Measurements from ENCODE around the gene AK3.

The AK3 gene

DNA sequence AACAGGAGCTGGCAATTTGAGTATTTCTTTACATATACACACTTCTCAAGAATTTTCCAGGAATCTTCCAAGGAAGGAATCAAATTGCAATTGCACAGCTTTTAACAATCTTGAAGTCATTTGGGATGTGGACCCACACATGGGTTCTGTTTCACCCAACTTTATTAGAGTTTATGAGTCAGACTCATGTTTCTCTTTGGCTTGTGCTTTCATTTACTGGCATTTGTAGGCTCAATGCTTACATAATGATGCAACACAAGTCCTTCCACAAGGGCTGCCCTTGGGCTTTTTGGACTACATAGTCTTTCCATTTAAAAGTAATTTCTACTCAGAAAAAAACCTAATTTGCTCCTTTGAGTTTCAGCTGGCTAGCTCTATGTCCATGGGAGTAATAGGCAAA lies 66.2 kb downstream of the AK3 start:
- TF ChIP-seq, protein P1, sequence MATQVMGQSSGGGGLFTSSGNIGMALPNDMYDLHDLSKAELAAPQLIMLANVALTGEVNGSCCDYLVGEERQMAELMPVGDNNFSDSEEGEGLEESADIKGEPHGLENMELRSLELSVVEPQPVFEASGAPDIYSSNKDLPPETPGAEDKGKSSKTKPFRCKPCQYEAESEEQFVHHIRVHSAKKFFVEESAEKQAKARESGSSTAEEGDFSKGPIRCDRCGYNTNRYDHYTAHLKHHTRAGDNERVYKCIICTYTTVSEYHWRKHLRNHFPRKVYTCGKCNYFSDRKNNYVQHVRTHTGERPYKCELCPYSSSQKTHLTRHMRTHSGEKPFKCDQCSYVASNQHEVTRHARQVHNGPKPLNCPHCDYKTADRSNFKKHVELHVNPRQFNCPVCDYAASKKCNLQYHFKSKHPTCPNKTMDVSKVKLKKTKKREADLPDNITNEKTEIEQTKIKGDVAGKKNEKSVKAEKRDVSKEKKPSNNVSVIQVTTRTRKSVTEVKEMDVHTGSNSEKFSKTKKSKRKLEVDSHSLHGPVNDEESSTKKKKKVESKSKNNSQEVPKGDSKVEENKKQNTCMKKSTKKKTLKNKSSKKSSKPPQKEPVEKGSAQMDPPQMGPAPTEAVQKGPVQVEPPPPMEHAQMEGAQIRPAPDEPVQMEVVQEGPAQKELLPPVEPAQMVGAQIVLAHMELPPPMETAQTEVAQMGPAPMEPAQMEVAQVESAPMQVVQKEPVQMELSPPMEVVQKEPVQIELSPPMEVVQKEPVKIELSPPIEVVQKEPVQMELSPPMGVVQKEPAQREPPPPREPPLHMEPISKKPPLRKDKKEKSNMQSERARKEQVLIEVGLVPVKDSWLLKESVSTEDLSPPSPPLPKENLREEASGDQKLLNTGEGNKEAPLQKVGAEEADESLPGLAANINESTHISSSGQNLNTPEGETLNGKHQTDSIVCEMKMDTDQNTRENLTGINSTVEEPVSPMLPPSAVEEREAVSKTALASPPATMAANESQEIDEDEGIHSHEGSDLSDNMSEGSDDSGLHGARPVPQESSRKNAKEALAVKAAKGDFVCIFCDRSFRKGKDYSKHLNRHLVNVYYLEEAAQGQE (IDR thresholded peaks at IDR 0.05; ENCODE audit: insufficient replicate concordance, low read depth) = no peak
- TF ChIP-seq SPI1 (IDR thresholded peaks at IDR 0.05; ENCODE audit: borderline replicate concordance, low read depth) (no peak), POLR2AphosphoS5 (IDR thresholded peaks at IDR 0.05; ENCODE audit: low read depth) (no peak), GABPA (IDR thresholded peaks at IDR 0.05; ENCODE audit: low read depth) (no peak)
- TF ChIP-seq, protein P2, sequence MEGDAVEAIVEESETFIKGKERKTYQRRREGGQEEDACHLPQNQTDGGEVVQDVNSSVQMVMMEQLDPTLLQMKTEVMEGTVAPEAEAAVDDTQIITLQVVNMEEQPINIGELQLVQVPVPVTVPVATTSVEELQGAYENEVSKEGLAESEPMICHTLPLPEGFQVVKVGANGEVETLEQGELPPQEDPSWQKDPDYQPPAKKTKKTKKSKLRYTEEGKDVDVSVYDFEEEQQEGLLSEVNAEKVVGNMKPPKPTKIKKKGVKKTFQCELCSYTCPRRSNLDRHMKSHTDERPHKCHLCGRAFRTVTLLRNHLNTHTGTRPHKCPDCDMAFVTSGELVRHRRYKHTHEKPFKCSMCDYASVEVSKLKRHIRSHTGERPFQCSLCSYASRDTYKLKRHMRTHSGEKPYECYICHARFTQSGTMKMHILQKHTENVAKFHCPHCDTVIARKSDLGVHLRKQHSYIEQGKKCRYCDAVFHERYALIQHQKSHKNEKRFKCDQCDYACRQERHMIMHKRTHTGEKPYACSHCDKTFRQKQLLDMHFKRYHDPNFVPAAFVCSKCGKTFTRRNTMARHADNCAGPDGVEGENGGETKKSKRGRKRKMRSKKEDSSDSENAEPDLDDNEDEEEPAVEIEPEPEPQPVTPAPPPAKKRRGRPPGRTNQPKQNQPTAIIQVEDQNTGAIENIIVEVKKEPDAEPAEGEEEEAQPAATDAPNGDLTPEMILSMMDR (IDR thresholded peaks at IDR 0.05; ENCODE audit: insufficient read depth, low read length) = no peak
- Histone ChIP-seq H3K4me3 (replicated peaks; ENCODE audit: insufficient read depth, low read length) (no peak overlapping the region), H3K27me3 (ENCODE audit: insufficient read depth, poor library complexity, severe bottlenecking) (no peaks in the 10 kb centered on the region), H3K27ac (replicated peaks) (no peak overlapping the region)
- DNase-seq (ENCODE audit: low read depth in 1 of 2, low spot score in 1 of 2) = no peak

DNA sequence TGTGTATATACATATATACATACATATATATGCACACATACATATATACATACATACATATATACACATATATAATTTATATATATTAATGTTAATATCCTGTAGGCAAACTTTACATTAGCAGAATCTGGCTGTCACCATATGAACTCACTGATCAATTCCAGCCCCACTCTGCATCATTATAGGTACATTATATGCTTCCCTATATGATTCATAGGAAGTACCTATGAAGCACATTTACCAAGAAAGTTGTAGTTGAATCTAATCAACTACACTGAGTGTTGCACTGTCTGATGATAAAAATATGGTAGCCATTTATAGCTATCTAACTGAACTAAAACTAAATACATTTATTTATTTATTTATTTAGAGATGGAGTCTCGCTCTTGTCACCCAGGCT lies 69.3 kb downstream of the AK3 start:
- no peak for DNase-seq (ENCODE audit: low read depth in 1 of 2, low spot score in 1 of 2)
- H3K27me3 ChIP-seq (ENCODE audit: insufficient read depth, poor library complexity, severe bottlenecking) = no peaks in the 10 kb centered on the region
- TF ChIP-seq POLR2AphosphoS5 (IDR thresholded peaks at IDR 0.05; ENCODE audit: low read depth) (no peak), GABPA (IDR thresholded peaks at IDR 0.05; ENCODE audit: low read depth) (no peak), SPI1 (IDR thresholded peaks at IDR 0.05; ENCODE audit: borderline replicate concordance, low read depth) (no peak)
- TF ChIP-seq, protein P1 (IDR thresholded peaks at IDR 0.05; ENCODE audit: insufficient replicate concordance, low read depth) = no peak
- TF ChIP-seq, protein P2 (IDR thresholded peaks at IDR 0.05; ENCODE audit: insufficient read depth, low read length) = no peak

DNA sequence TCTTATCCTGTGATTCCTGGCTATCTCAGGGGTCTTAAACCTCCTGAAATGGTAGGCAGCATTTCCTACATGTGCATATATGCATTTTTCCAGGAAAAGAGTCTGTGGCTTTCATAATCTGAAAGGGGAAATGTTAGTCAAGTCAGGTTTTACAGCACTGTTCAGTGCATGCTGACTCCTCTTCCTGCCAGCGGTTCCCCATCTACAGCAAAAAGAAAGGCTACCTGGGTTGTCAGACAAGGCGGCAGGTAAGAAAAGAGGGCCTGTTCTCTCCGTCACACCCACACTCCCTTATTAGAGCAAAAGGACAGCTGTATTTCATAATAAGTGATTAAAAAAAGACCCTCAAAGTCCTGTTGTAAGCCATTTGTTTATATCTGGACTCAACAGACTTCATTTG lies 70.4 kb downstream of the AK3 start:
- H3K4me3 ChIP-seq (replicated peaks; ENCODE audit: insufficient read depth, low read length) = no peak overlapping the region
- H3K27ac ChIP-seq (replicated peaks) = no peak overlapping the region
- DNase-seq (ENCODE audit: low read depth in 1 of 2, low spot score in 1 of 2) = no peak
- no peaks in the 10 kb centered on the region for H3K27me3 ChIP-seq (ENCODE audit: insufficient read depth, poor library complexity, severe bottlenecking)
- TF ChIP-seq, protein P1 (IDR thresholded peaks at IDR 0.05; ENCODE audit: insufficient replicate concordance, low read depth) = no peak
- TF ChIP-seq SPI1 (IDR thresholded peaks at IDR 0.05; ENCODE audit: borderline replicate concordance, low read depth) (no peak), GABPA (IDR thresholded peaks at IDR 0.05; ENCODE audit: low read depth) (no peak), POLR2AphosphoS5 (IDR thresholded peaks at IDR 0.05; ENCODE audit: low read depth) (no peak)
- TF ChIP-seq, protein P2 (IDR thresholded peaks at IDR 0.05; ENCODE audit: insufficient read depth, low read length) = no peak

More for the DNA sequence above, 69.3 kb downstream of the AK3 start:
- H3K4me3 ChIP-seq (replicated peaks; ENCODE audit: insufficient read depth, low read length) = no peak overlapping the region
- H3K27ac ChIP-seq (replicated peaks) = no peak overlapping the region
